Suppressor macrophage (primary cell): Measurements from ENCODE around the gene ATP1A4.
"Not testable (repeated sequence)": the region's sequence is repeated elsewhere in the genome, so short reads cannot be mapped to it uniquely, and the experiment has no call there.

Experiments
- DNase-seq, 4 experiments: peaks; one replicate each; pipeline ENCODE4 v3.0.0-alpha.2; 2020 to 2022
- total RNA-seq, 17 experiments: gene quantifications; one replicate each; lab custom pipeline; 2026; ENCODE audit warnings: mixed read lengths in 6 of 17, inconsistent platforms in 3 of 17; lab: John Stamatoyannopoulos, UW

ATP1A4 gene
- total RNA-seq: 0 to 3.3 (median 0.05) reads per million in 17 experiments

- DNase-seq: no peak
Measured at GRCh38 chr1:160151303-160151702, at the start of gene ATP1A4. TSS of gene ATP1A4 (plus strand) at chr1:160151603. CDS start at chr1:160152041, 438 bp downstream.

- DNase-seq: peak in 2 of 4 experiments; percentile 17 to 34
Measured at GRCh38 chr1:160101717-160102522, 49.5 kb upstream of the ATP1A4 start.

GRCh38 chr1:160103658-160104408, 47.6 kb upstream of the ATP1A4 start:
- DNase-seq: no peak

GRCh38 chr1:160104486-160104885, 46.9 kb upstream of the ATP1A4 start:
- DNase-seq: peak; percentile 70 to 87 (median 82)

- no peak for DNase-seq
Measured at GRCh38 chr1:160105155-160105554, 46.2 kb upstream of the ATP1A4 start.

GRCh38 chr1:160107512-160107911, 43.9 kb upstream of the ATP1A4 start:
- no peak for DNase-seq

GRCh38 chr1:160108888-160109662, 42.3 kb upstream of the ATP1A4 start:
- DNase-seq: peak; percentile 69 to 88 (median 80)

GRCh38 chr1:160109686-160110085, 41.7 kb upstream of the ATP1A4 start:
- no peak for DNase-seq

- not testable (repeated sequence) for DNase-seq
Measured at GRCh38 chr1:160111462-160111861, 39.9 kb upstream of the ATP1A4 start.

GRCh38 chr1:160112357-160112756, 39.0 kb upstream of the ATP1A4 start:
- DNase-seq: no peak

- no peak for DNase-seq
Measured at GRCh38 chr1:160113407-160113806, 38.0 kb upstream of the ATP1A4 start.

- DNase-seq: no peak
Measured at GRCh38 chr1:160114085-160114484, 37.3 kb upstream of the ATP1A4 start.

- no peak for DNase-seq
Measured at GRCh38 chr1:160115545-160116282, 35.7 kb upstream of the ATP1A4 start, which contains the start of gene ATP1A2. TSS of gene ATP1A2 (plus strand) at chr1:160115759. CDS start at chr1:160115862, 103 bp downstream.

GRCh38 chr1:160116283-160117147, 34.9 kb upstream of the ATP1A4 start:
- no peak for DNase-seq

GRCh38 chr1:160117300-160117699, 34.1 kb upstream of the ATP1A4 start:
- DNase-seq: no peak

GRCh38 chr1:160117709-160118183, 33.7 kb upstream of the ATP1A4 start:
- DNase-seq: no peak

GRCh38 chr1:160118928-160119327, 32.5 kb upstream of the ATP1A4 start:
- no peak for DNase-seq

- DNase-seq: no peak
Measured at GRCh38 chr1:160120797-160121196, 30.6 kb upstream of the ATP1A4 start.

GRCh38 chr1:160121388-160121787, 30.0 kb upstream of the ATP1A4 start:
- no peak for DNase-seq

- DNase-seq: no peak
Measured at GRCh38 chr1:160122978-160123495, 28.4 kb upstream of the ATP1A4 start.

- no peak for DNase-seq
Measured at GRCh38 chr1:160123726-160124125, 27.7 kb upstream of the ATP1A4 start.
